ENCODE measurements around the gene TLL2.

DNA sequence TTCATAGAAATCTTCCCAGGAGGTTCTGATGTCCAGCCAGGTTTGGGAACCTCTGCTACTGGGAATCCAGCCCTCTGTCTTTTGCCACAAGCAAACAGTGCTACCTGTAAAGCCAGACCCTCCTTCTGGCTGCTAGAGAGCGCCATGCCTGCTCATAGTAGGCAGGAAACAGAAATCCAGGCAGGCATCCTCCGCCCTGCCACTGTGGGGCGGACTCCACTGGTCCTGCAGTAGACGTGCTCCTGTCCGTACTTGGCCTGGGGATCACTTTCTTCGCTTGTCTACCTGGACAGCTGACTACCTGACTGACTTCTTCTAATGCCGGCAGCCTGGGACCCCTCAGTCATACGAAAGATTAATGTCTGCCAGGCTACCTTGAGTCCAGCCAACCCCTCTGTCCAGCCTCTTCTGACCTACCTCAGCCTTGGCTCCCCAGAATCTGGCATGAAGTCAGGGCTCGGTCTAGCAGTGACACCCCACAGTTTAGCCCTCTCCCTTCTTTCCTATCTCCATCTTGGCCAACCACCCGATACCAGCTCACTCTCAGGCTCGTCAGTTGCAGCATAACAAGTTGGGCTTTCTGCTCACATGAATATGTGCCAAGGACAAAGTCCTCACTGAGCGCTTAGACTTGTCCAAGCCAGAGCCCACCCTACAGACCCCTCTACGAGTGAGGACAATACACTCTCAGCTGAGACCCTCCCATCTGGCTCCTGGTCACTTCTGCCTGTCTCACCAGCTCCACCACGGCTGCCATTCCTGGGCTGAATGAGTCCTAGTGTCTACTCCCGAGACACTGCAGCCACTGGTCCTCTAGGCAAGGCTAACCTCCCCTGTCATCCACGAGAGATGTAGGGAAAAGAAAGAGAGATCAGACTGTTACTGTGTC lies 111.1 kb downstream of the TLL2 start:
- no peak for TF ChIP-seq CTCF (conservative IDR thresholded peaks at IDR 0.05; ENCODE audit: low read length)
- TF ChIP-seq EZH2phosphoT487 (IDR thresholded peaks at IDR 0.05; ENCODE audit: borderline replicate concordance), result no peak

All from Loucy (cell line).